H1 (cell line): ENCODE data around the gene LRRC37A3. TPM values are rescaled to one million over a fixed set of nuclear protein-coding genes. Genes with fewer than 3 reads are reported as not detected.
"Not testable (repeated sequence)": the region's sequence is repeated elsewhere in the genome, so short reads cannot be mapped to it uniquely, and the experiment has no call there.

Experiments used
- CTCF ChIA-PET: fragments of 300-600 bp; sonication (Branson Sonifier 250); formaldehyde crosslinking; loops from one replicate; lab custom pipeline; 2021; ENCODE audit not compliant: partially characterized antibody; lab: Charles Lee
- POLR2A ChIA-PET: fragments of 300-600 bp; sonication (Branson Sonifier 250); formaldehyde crosslinking; loops from one replicate; lab custom pipeline; 2021; ENCODE audit warnings: inconsistent platforms; ENCODE audit not compliant: partially characterized antibody; lab: Charles Lee
- DNase-seq, 2 experiments: peaks; one replicate each; pipeline versions ENCODE4 v3.0.0 to v3.0.0-alpha.2; 2010 to 2022; ENCODE audit warnings: low spot score in 2 of 2, low read depth in 1 of 2, mixed read lengths in 1 of 2
- FAIRE-seq: peaks from 2 replicates; lab custom pipeline; 2011; peaks lifted over from hg19 to GRCh38; lab: Jason Lieb, UNC
- H2AFZ ChIP-seq: 2 replicates; pipeline ENCODE4 v1.8.1; 2012; ENCODE audit warnings: low read length, inconsistent platforms
- H2AK5ac ChIP-seq: 2 replicates; pipeline ENCODE4 v1.6.1; 2013; ENCODE audit warnings: low read depth, low read length
- H2BK120ac ChIP-seq: replicated peaks from 2 replicates; pipeline ENCODE3; 2013; ENCODE audit warnings: low read depth, low read length, inconsistent platforms
- H2BK12ac ChIP-seq: 2 replicates; pipeline ENCODE4 v1.6.1; 2013; ENCODE audit warnings: low read depth, low read length
- H2BK15ac ChIP-seq: 2 replicates; pipeline ENCODE4 v1.6.1; 2013; ENCODE audit warnings: low read length
- H2BK20ac ChIP-seq: 2 replicates; pipeline ENCODE4 v1.6.1; 2013; ENCODE audit warnings: low read length
- H2BK5ac ChIP-seq: 2 replicates; pipeline ENCODE4 v1.6.1; 2013; ENCODE audit warnings: low read depth, low read length
- H3K14ac ChIP-seq: 2 replicates; pipeline ENCODE4 v1.6.1; 2013; ENCODE audit warnings: inconsistent platforms; ENCODE audit not compliant: insufficient read length
- H3K18ac ChIP-seq: 2 replicates; pipeline ENCODE4 v1.6.1; 2013; ENCODE audit warnings: low read length; ENCODE audit errors: extremely low read depth
- H3K23ac ChIP-seq: 2 replicates; pipeline ENCODE4 v1.6.1; 2013; ENCODE audit warnings: inconsistent platforms; ENCODE audit not compliant: insufficient read length
- H3K23me2 ChIP-seq: 2 replicates; pipeline ENCODE4 v1.6.1; 2013; ENCODE audit warnings: low read depth, low read length
- H3K27ac ChIP-seq: 2 replicates; pipeline ENCODE4 v1.6.1; 2011; ENCODE audit warnings: low read depth, low read length, inconsistent platforms
- H3K27me3 ChIP-seq, 4 experiments: replicated peaks in 1 of 4; 1 replicate in 1 of 4; 2 replicates in 3 of 4; pipeline versions ENCODE4 v1.6.1 to v1.8.1; 2011 to 2013; ENCODE audit warnings: low read length in 3 of 4, mild to moderate bottlenecking in 3 of 4, inconsistent platforms in 2 of 4, mixed read lengths in 2 of 4, moderate library complexity in 1 of 4; ENCODE audit not compliant: control insufficient read depth in 3 of 4, insufficient read depth in 3 of 4; ENCODE audit errors: extremely low read depth in 1 of 4
- H3K36me3 ChIP-seq, 4 experiments: 2 replicates each; pipeline versions ENCODE4 v1.6.1 to v1.8.1; 2011 to 2013; ENCODE audit warnings: mild to moderate bottlenecking in 4 of 4, low read length in 3 of 4, moderate library complexity in 2 of 4, control low read depth in 1 of 4, inconsistent platforms in 1 of 4; ENCODE audit not compliant: insufficient read depth in 4 of 4, control insufficient read depth in 2 of 4
- H3K4ac ChIP-seq: replicated peaks from 2 replicates; pipeline ENCODE3; 2013; ENCODE audit warnings: low read length, low read depth, mixed read lengths, inconsistent platforms; ENCODE audit not compliant: insufficient read length
- H3K4me1 ChIP-seq, 4 experiments: replicated peaks in 1 of 4; 1 replicate in 1 of 4; 2 replicates in 3 of 4; pipeline versions ENCODE4 v1.6.1 to v1.8.1; 2011 to 2013; ENCODE audit warnings: low read length in 3 of 4, inconsistent platforms in 2 of 4, mixed read lengths in 1 of 4; ENCODE audit not compliant: insufficient read depth in 4 of 4, control insufficient read depth in 3 of 4
- H3K4me2 ChIP-seq, 2 experiments: 2 replicates each; pipeline versions ENCODE4 v1.6.1 to v1.8.1; 2011 to 2013; ENCODE audit warnings: low read depth in 2 of 2, low read length in 2 of 2, control low read depth in 1 of 2, inconsistent platforms in 1 of 2, mild to moderate bottlenecking in 1 of 2; ENCODE audit not compliant: insufficient read depth in 1 of 2
- H3K4me3 ChIP-seq, 4 experiments: fragments of 200-600, 300-600 bp in 1 of 4; sonication (generic), shearing (Covaris generic), sonication (Bioruptor Twin) in 1 of 4; 2 replicates each; pipeline versions ENCODE4 v1.5.1 to v1.8.1; 2011 to 2016; ENCODE audit warnings: low read length in 4 of 4, low read depth in 3 of 4, control low read depth in 2 of 4, inconsistent platforms in 2 of 4, mild to moderate bottlenecking in 2 of 4, mixed read lengths in 1 of 4, moderate library complexity in 1 of 4; ENCODE audit not compliant: insufficient read depth in 2 of 4; ENCODE audit errors: extremely low read depth in 1 of 4
- H3K56ac ChIP-seq: replicated peaks from 2 replicates; pipeline ENCODE3; 2013; ENCODE audit warnings: low read depth, mild to moderate bottlenecking, mixed read lengths, low read length, inconsistent platforms; ENCODE audit not compliant: insufficient read length
- H3K79me1 ChIP-seq: 2 replicates; pipeline ENCODE4 v1.6.1; 2013; ENCODE audit warnings: low read depth, low read length, control low read depth
- H3K79me2 ChIP-seq, 2 experiments: 2 replicates each; pipeline versions ENCODE4 v1.6.1 to v1.8.1; 2012 to 2013; ENCODE audit warnings: low read length in 2 of 2, mild to moderate bottlenecking in 2 of 2, inconsistent platforms in 1 of 2; ENCODE audit not compliant: insufficient read depth in 2 of 2, control insufficient read depth in 1 of 2
- H3K9ac ChIP-seq, 4 experiments: replicated peaks in 1 of 4; 1 replicate in 1 of 4; 2 replicates in 3 of 4; pipeline versions ENCODE4 v1.6.1 to v1.8.1; 2011 to 2013; ENCODE audit warnings: low read depth in 3 of 4, low read length in 3 of 4, control low read depth in 2 of 4, mild to moderate bottlenecking in 2 of 4, moderate library complexity in 2 of 4, inconsistent platforms in 1 of 4; ENCODE audit errors: extremely low read depth in 1 of 4
- H3K9me3 ChIP-seq, 2 experiments: 2 replicates each; pipeline versions ENCODE4 v1.6.1 to v1.8.1; 2012 to 2013; ENCODE audit warnings: mild to moderate bottlenecking in 2 of 2, moderate library complexity in 2 of 2, control low read depth in 1 of 2, inconsistent platforms in 1 of 2, low read depth in 1 of 2, low read length in 1 of 2, mixed read lengths in 1 of 2; ENCODE audit not compliant: insufficient read depth in 2 of 2
- H4K20me1 ChIP-seq, 2 experiments: replicated peaks in 1 of 2; 2 replicates each; pipeline versions ENCODE3 to v1.8.1; 2011 to 2013; ENCODE audit warnings: inconsistent platforms in 2 of 2, low read length in 2 of 2, mild to moderate bottlenecking in 1 of 2; ENCODE audit not compliant: insufficient read depth in 2 of 2, control insufficient read depth in 1 of 2
- H4K5ac ChIP-seq: 2 replicates; pipeline ENCODE4 v1.6.1; 2013; ENCODE audit warnings: low read length, low read depth, mixed read lengths, inconsistent platforms; ENCODE audit not compliant: insufficient read length
- H4K8ac ChIP-seq: 2 replicates; pipeline ENCODE4 v1.8.0; 2013; ENCODE audit warnings: mild to moderate bottlenecking, moderate library complexity, low read length, inconsistent platforms; ENCODE audit not compliant: insufficient read depth; ENCODE audit errors: extremely low read depth
- H4K91ac ChIP-seq: replicated peaks from 2 replicates; pipeline ENCODE3; 2013; ENCODE audit warnings: low read length, mixed read lengths, inconsistent platforms; ENCODE audit not compliant: insufficient read length
- WGBS, 2 experiments: shearing (Covaris generic) in 1 of 2; methylation state at CpG; one replicate each; pipeline versions ENCODE4 v1.1.6 to v1.1.7; 2013 to 2015; ENCODE audit warnings: low lambda C conversion rate in 2 of 2, mixed read lengths in 2 of 2, inconsistent platforms in 1 of 2, low coverage in 1 of 2, missing lambda C conversion rate in 1 of 2; ENCODE audit not compliant: insufficient replicate concordance in 2 of 2, insufficient coverage in 1 of 2, insufficient read length in 1 of 2; ENCODE audit errors: extremely low coverage in 1 of 2, missing lambda C conversion rate in 1 of 2; 5-methylcytosine and 5-hydroxymethylcytosine counted together
- polyA plus RNA-seq, 7 experiments: library from polyadenylated mRNA; depleted of rRNA in 3 of 7; stranded (reverse) in 5 of 7; unstranded in 2 of 7; fragments of >200 nt in 5 of 7; fragments of 200-250 nt in 2 of 7; gene quantifications; 1 replicate in 5 of 7; 2 replicates in 1 of 7; 4 replicates in 1 of 7; pipeline versions ENCODE4 v1.2.1 to v1.2.3, GENCODE V29; 2011 to 2013; ENCODE audit warnings: missing spikeins in 2 of 7, mixed read lengths in 2 of 7
- total RNA-seq: library from RNA; stranded (reverse); fragmentation: NEBNext Ultra II Directional; extraction: Animal tissue kit (Norgen Biotek cat#: 25700); gene quantifications from 2 replicates; pipeline ENCODE4 v1.2.1, GENCODE V29; 2021
- TF ChIP-seq, protein P1 (sequence below): IDR thresholded peaks from 2 replicates; pipeline ENCODE4 v1.6.1; 2012; ENCODE audit warnings: inconsistent platforms

Gene LRRC37A3
- total and polyA plus RNA-seq, 2 of the 8 experiments (the other 6 are each of a cell fraction or from before 2014, with no cell fraction given), result 2.7 to 9.4 TPM

DNA sequence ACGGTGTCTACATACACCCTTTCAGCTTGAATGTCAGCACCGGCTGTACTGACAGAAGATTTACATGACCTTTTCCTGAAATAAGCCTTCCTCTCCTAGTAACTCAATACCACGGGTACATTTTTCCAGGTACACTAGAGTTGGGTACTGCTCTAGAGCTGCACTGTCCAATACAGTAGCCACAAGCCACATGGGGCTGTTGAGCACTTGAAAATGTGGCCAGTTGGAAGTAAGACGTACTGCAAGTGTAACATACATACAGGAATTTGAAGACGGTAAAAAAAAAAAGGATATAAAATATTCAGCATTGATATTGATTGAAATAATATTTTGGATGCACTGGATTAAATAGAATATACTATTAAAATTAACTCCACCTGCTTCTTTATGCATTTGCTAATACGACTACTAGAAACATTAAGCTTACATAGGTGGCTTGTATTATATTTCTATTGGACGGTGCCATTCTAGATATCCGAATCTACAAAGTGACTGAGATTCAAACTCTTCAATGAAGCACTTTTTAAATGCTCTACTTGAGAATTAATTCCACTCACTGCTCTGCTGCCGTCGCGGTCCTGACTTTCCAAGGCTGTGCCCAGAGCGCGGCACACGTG is 46.1 kb upstream of the LRRC37A3 start:
- H2BK5ac ChIP-seq, H2BK120ac ChIP-seq, H4K5ac ChIP-seq, H3K4ac ChIP-seq, H4K20me1 ChIP-seq, H4K8ac ChIP-seq, H2AK5ac ChIP-seq, H4K91ac ChIP-seq, H2BK20ac ChIP-seq, H3K23me2 ChIP-seq, H3K18ac ChIP-seq, FAIRE-seq, H2AFZ ChIP-seq, DNase-seq, H3K27me3 ChIP-seq, H3K9me3 ChIP-seq, H3K79me2 ChIP-seq, H3K23ac ChIP-seq, H3K14ac ChIP-seq, H3K27ac ChIP-seq, H3K4me1 ChIP-seq, H3K9ac ChIP-seq, H3K36me3 ChIP-seq, H2BK15ac ChIP-seq, H3K79me1 ChIP-seq, H2BK12ac ChIP-seq, H3K56ac ChIP-seq: not testable (repeated sequence)
- POLR2A ChIA-PET, result interaction anchor here (2.4 kb wide), 1 partner anchor 10 kb away, joined by 13 read pairs; no protein-coding TSS in a partner anchor
- TF ChIP-seq, protein P1, sequence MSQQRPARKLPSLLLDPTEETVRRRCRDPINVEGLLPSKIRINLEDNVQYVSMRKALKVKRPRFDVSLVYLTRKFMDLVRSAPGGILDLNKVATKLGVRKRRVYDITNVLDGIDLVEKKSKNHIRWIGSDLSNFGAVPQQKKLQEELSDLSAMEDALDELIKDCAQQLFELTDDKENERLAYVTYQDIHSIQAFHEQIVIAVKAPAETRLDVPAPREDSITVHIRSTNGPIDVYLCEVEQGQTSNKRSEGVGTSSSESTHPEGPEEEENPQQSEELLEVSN, result peak; percentile 44; the same call in 1 of the 2 replicates
- CTCF ChIA-PET, result interaction anchor here (0.7 kb wide), 3 partner anchors 12 to 756 kb away, joined by 3 read pairs; no protein-coding TSS in a partner anchor
- Histone ChIP-seq H3K4me2 (peak overlapping the region; percentile 31 to 57; a peak in 3 of 4 replicates), H3K4me3 (peak overlapping the region in 2 of 4 experiments; percentile 7 to 51; a peak in 4 of 8 replicates)
- WGBS, 2 experiments, result 83% methylated on average over 8 of the region's 14 CpGs; no CpG with 5 or more reads in 1 of the 2 experiments
